Esophagus mucosa (tissue), 1 donor: ENCODE measurements around the gene NALF2. TPM values are rescaled to one million over a fixed set of nuclear protein-coding genes. Genes with fewer than 3 reads are reported as not detected.

ENCODE experiments used
- ATAC-seq: fragments of 200-7000 bp; cut with Tn5 transposase; one replicate; pipeline ENCODE4 v1.9.1; 2020
- total RNA-seq: library from RNA; stranded (reverse); gene quantifications from one replicate; pipeline ENCODE4 v1.2.4, GENCODE V29; 2023
- donor health status: DM: yes; HTN: yes; CAD: no.

Gene NALF2
- total RNA-seq = 0.60 TPM

DNA sequence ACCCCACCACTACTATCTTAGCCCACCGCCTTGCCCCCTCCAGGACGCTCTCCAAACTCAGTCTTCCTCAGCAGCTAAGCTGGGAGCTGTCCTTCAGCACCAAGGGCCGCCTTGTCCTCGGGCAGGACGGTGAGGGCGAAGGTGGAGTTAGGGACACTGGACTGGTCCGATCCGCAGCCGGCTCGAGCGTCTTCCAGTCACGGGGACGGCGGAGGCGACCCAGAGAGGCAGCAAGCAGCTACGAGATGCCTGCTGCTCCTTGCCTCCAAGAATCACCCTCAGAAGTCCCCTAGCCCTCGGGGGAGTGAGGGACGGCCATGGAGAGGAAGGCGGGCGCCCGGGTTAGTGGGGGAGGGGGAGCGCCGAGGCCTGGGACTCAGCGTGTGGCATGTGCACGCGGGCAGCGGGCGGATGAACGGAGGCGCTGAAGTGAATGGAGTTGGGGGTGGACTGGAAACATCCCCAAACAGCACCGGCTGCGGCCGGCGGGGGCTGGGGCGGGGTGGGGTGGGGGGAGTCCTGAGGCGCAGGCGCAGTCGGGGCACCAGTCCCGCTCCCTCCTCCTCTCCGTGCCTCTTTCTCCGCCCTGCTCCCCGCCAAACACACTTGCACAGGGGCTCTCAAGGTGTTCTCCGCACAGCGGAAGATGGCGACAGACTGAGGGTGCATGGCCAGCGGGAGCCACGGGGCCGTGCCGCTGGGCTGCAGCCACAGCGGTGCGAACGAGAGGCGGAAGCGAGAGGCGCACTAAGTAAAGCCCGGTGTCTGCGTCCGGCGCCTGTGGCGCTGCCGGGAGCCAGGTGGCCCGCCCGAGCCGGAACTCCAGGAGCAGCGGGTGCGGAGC lies at the start of gene NALF2:
Gene NALF2, plus strand, starts transcription at position 545 of the 844 bp plus-strand sequence. CDS start 957 bp downstream, outside the sequence.
- peak; percentile 41 for ATAC-seq

DNA sequence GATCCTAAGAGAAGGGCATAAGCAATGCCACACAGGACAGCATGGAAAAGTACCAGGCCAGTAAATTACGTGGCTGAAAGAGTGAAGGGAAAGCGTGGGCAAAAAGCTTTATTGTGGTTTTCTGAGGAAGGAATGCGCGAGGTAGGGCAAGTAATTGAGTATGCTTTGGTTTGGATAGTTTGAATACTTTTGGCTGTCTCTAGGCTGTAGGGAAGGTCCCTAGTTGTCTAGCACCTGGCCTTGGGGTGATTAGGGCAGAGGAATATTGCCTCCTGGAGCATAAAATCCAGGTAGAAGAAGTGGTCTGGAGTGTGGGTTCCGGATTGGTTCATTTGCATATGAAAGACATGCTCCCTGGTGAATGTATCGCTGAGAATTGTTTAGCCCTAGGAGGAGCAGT lies 46.4 kb upstream of the NALF2 start:
- no peak for ATAC-seq

DNA sequence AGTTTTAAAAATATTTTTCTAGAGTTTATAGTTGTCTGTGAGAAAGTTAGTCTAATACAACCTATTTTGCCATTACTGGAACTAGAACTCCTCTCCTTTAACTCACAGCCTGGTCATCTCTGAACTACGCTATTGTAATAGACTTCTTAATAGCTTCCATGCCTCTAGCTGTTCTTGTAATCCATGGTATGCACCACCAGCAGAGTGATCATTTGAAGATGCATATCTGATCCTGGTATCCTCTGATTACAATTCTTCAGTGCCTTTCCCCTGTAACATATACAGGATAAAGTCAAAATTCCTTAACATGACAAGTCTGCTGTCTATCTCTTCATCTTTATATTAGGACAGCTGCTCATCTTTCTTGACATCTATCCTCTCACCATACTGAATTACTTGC lies 37.6 kb upstream of the NALF2 start:
- ATAC-seq = no peak

DNA sequence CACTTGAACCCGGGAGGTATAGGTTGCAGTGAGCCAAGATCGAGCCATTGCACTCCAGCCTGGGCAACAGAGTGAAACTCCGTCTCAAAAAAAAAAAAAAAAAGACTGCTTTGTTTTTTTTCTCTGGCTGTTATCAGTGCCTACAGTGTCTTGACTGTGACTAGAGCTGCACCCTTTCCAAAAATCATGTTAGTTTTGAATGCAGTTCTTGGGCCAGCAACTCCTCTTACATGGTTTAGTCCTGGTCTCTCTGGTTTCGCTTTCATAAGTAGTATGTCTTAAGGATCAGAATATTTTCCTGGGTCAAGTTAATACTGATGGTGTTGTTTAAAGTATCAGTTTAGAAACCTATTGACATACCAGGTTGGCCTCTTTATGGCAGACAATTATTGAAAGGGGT lies 34.2 kb upstream of the NALF2 start:
- no peak for ATAC-seq

DNA sequence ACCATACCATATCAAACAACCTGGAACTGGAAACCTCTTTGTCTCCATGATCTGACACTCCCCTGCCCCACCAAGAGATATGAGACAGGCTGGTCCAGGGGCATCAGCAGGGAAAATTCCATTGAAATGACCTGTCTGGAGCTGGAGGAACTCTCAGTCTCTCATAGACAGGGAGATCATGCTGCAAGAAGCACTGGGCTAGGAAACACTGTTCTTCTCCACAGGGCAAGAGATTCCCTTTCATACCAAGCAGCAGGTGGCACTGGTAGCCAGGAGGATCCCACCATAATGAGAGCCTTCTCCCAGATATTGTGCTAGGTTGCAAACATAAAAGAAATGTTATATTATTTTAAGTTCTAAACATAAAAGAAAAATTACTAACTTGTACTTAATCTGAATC lies 14.5 kb upstream of the NALF2 start:
- ATAC-seq = no peak

DNA sequence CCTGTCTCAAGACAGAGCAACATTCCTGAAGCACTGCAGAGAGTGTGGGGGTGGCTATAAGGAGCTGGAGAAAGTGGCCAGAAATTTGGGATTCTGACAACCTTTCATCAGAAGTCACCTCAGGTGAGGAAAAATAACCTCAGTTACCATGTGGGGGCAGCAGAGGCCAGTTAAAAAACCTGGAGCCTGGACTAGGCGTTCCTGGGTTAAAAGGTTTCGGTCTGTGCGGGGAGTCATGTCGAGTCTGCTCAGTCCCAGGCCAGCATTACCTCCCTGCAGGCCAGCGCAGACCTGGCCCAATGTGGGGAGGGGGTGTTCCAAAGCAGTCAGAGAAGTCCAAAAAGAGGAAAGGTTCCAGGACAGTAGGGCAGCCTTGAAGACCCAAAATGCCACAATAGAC lies 10.9 kb upstream of the NALF2 start:
- ATAC-seq = peak; percentile 69

DNA sequence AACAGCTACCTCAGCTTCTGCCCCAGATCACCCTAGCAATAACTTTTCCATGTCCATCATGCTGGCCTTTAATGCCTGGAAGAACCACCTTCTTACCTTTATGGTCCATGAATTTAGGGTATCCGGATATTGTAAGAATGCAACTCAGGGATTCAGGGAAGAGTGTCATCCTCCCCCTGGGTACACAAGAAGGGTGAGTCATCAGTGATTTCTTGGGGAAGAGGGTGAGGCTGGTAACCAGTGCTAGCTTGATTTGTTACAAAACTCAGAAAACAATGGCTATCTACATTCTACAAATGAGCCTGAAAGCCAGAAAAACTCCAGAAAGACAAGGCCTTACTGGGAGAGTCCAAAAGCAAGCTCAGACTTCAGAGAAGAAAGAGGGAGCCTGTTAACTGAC lies 10.4 kb upstream of the NALF2 start:
- ATAC-seq = peak; percentile 55

DNA sequence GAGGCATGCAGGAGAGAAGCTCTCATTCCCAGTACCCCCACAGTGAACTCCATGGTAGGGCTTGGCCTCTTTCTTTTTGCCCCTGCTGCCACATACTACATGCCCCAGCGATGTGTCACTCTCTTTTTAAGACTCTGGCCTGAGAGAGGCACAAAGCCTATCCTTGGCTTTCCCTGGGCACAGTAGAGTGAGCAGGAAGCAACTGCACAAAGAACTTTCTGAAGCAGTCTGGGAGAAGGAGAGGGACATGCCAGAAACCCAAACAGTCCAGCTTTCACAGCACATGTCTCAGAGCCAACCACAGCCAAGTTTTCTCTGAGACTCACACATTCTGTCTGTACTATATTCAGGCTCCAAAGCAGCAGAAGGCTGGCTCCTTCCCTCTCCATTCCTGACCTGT lies 7.9 kb upstream of the NALF2 start:
- ATAC-seq = no peak

DNA sequence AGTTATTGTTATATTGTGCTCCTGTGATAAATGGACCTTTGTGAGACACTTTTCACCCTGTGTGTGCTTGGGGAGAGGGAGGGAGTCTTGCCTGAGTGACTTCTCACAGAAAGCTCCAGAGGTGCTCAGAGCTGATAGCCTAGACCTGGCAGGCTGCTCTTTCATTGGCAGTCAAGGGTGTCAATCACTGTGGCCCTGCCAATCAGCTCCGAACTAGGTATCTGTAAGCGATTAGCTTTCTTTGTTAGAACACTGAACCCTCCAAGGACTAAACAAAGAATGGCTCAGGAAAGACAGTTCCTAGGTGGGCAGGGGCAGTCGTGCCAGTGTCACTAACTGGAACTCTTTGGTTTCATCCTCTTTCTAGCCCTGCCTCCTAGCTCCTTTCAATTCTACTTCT lies 2.7 kb upstream of the NALF2 start:
- no peak for ATAC-seq

DNA sequence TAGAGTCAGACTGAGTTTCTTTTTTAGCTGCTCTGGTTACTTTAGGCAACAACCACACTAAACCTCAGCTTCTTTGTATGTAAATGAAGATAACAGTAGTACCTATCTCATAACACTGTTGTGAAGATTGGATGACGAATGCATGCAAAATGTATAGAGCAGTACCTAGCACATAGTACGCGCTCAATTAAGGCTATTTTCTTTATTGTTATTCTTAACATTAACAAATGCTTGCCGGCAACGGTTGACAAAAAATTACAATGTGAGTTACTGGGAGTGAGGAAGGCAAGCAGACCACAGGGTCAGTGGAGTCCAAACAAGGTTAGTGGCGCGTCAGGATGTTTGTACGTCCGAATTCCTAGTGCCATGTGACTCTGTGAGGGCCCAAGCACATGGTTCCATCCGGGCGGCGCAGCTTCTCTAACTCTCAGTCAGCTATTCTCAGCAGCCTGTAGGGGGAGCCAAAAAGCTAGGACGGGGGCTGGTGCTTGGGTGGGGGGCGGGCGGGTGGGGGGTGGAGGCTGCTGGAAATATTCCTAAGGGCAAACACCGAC lies 821 bp upstream of the NALF2 start:
- ATAC-seq = peak; percentile 5

DNA sequence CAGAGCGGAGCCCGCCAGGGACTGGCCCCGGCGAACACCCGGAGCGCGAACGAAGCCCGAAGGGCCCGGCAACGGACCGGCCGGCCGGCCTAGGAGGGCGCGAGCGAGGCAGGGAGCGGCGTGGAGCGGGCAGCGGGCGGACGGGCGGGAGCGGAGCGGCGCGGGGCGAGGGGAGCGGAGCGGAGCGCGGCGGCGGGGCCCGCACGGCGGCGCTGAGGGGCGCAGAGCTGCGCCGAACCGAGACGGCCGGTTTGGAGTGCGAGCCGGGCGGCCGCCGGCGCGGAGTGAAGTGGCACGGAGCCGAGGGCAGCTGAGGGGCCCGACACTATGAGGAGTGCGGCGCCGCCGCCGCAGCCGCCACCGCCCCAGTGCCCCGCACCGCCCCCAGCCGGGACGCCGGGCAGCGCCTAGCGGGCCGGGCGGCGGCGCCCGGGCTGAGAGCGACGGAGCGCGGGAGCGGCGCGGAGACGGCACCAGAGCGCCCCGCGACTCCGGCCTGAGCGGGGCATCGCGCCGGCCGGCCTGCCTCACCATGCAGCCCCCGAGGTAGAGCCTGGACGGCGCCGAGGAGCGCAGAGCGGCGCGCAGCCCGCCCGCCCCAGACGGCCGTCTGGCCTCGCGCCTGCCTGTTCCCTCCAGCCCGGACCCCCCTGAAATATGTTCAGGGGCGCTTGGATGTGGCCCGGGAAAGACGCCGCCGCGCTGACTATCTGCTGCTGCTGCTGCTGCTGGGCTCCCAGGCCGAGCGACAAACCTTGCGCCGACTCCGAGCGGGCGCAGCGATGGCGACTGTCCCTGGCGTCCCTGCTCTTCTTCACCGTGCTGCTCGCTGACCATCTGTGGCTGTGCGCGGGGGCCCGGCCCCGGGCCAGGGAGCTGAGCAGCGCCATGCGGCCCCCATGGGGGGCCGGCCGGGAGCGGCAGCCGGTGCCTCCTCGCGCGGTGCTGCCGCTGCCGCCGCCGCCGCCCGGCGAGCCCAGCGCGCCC lies 793 bp downstream of the NALF2 start:
- ATAC-seq = no peak

DNA sequence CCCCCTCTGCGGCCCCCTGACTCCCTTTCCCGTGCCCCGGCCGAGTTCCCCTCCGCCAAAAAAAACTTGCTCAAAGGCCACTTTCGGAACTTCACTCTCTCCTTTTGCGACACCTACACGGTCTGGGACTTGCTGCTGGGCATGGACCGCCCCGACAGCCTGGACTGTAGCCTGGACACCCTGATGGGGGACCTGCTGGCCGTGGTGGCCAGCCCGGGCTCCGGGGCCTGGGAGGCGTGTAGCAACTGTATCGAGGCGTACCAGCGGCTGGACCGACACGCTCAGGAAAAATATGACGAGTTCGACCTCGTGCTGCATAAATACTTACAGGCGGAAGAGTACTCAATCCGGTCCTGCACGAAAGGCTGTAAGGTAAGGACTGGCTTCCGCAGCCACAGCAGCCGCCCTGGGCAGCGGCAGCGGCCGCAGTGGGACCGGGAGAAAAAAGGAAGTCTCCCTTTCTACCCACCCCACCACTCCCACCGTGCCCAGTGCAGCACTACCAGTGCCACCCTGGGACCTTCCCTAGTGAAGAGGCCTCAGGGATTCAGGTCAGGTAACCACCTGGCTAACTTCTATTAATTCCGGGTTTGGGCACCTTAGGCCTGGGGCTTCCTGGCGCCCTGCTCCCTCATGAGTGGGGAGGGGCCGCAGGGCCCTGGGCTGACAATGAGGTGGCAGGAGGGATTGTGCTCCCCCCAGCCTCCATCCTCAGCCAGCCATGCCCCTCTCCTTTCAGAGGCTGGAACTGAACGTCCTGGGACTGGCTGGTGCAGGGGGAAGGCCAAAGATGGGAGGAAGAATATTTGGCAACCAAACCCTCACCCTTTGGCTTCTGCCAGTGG lies 1.9 kb downstream of the NALF2 start:
- ATAC-seq = no peak

DNA sequence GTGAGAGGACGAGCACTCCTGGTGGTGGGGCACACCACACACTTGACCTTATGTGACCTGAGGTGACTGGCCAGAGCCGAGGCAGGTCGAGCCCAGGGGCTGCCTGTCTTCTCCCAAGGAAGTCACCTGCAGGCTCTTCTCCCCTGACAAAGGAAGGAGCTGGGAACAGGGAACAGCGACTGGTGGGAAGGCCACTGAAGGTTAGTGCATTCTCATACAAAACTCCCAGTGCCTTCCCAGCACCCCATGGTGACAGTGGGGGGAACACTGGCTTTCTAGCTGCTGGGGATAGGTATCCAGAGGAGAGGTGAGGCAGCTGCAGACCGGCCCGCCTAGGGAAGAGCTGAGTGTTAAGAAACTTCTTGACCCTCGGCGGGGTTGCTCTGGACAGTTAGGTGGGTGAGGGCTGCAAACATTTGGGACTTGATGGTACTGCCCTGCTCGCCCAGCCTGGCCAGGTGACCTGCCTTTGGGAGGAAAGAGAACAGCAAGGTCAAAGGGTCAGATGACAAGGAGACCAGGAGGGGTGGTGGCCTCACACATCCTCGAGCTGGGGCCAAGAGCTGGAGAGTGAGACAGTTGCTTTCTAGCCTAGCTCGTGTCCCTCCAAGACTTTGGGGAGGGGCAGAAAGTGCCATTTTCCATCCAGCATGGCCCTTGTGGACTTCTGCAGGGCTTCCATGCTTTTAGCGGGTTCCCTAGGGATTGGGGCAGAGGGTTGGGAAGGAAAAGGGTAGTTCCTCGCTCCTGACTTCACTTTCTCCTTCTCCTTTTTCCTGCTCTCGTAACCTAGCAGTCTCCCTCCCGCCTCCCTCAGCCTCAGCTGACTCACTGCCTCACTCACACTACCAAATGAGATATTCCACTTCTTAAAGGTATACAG lies 2.7 kb downstream of the NALF2 start:
- no peak for ATAC-seq

DNA sequence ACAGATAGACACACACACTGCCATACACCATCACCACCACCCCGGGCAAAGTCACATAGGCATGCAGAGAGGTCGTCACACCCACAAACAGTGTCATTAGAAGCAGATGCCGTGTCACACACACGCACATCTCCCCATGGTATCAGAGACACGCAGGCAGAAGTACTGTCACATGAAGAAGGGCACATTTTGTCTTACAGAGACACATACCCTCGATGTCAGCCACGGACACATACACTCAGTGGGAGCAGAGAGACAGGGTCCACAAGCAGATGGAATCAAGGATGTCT lies 3.3 kb downstream of the NALF2 start:
- ATAC-seq = no peak

DNA sequence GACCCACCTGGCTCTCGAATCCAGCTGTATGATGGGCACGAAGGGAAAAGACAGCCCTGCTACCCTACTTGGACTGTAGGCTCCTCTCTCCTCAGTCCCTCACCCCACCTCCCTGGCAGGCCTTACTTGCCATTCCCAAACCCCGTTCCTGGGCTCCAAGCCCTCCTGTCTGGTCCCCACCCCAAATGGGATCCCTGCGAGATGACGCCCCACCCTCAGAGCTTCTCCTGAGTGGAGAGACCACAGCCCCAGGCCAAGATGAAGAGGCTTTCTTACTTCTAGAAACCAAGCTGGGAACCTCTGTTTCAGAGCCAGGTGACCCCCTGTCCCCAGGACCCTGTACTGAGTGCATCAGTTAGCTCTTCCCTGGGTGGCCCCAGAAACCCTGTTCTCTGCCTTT lies 4.5 kb downstream of the NALF2 start:
- ATAC-seq = no peak

DNA sequence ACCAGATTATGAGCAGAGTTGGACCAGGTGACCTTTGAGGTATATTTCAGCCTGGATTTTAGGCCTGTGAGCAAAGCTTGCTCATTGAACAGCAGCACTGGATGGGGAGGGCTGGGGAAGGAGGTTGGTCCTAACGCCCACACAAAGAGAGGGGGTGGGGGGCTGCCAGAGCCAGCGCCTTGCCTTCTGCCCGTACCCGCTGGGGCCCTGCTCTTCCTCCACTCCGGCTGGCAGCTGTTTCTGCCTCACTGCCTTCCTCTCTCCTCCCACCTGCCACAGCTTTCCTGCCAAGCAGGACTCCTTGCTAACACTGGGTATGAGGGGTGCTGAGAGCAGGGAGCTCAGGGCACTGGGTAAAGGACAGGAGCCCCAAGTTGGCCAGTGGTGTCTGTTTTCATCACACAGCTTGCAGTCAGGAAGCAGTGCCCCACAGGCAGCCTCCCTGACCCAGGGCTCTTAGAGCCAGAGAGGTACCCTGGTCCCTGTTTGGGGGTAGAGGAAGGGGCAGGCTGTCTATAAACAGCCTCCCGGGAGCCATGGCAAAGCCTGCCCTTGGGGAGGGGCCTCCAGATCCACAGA lies 6.1 kb downstream of the NALF2 start:
- no peak for ATAC-seq

DNA sequence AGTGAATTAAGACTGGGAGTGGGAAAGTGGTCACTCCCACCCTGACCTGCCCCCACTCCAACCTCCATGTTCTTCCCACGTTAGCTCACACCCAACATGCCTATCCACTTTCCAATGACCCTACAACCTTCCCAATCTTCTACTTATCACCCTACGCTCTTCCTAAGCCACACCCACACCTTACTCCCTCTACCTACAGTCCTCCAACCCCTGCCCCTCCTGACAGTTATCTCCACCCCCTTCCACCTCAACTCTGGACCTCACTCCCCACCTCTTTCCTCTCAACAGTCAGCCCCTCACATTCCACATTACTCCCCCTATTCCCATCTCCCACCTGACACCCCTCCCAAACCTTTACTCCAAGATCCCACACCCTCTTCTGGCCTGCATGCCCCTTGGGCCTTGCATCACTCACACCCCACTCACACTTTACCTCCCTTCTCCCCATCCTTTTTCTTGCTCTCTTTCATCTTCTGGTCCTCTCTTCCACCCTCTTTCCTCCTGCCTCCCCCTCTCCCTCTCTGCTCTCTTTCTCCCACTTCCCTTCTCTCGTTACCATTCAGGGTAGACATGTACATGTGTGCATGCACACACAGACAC lies 6.9 kb downstream of the NALF2 start:
- ATAC-seq = no peak

DNA sequence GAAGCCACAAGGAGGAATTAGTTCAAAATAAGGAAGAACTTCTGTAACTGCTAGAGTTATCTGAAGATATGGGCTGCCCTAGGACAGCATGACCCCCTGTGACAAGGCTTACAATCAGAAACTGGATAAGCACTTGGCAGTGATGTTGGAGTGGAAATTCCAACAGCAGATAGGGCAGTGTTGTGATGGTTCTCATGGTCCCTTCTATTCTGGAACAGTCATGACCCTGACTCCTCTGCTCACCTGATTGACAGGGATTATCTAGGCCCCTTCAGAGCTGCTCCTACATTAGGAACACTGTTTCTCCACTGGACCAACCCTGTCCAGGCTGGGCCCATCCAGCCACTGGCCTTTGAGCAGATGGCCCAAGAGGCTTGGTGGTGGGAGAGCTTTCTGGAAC lies 17.9 kb downstream of the NALF2 start:
- ATAC-seq = no peak

DNA sequence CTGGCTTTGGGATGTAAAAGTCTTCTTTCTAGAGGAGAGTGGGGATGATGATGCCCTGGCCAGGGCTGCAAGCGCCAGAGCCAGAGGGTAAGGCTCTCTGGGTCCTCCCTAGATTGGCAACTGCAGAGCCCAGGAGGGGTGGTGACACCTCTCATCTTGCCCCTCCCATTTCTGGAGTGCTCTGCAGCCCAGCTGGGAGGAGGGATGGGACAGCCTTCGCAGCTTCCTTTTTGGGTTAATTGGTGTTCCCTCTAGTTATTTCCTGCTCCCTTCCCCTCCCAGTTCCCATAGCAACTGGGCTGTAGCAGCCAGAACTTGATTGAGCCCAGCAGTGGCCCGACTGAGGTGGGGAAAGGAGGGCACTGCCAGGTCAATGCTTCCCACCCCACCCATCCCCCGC lies 19.2 kb downstream of the NALF2 start:
- no peak for ATAC-seq

DNA sequence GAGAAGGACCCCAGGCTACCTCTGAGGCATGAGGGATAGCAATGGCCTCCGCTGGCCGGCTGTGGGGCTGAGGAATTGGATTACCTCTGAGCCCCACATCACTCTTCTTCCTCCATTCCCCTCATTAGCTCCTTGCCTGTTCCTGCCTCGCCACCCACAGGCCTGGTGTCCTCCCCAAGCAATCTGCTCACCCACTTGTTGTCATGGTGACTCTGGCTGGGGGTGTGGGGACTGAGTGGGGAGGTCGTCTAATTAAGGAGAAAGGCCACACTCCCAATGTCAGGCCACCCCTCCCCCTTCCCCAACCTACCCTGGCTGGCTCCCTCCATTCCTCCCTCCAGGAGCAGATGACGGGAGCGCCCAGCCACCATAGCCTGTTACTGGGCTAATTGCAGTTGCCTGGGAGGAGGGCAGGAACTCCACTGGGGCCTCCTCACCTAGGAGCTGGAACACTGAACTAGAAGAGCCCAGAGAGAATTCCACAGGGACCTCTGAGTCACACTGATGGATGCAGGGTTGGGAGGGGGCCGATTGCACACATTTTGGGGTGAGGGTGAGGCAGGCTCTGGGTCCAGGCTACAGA lies 20.7 kb downstream of the NALF2 start:
- no peak for ATAC-seq
